B cell (primary cell): Measurements from ENCODE around the gene CYB5RL.

Source experiments
- CTCF ChIP-seq: fragments of 200-600 bp; IDR thresholded peaks from one replicate; pipeline ENCODE4 v1.8.0; 2022; ENCODE audit warnings: antibody characterized with exemption, mild to moderate bottlenecking
- EZH2 ChIP-seq: IDR thresholded peaks from 2 replicates; pipeline ENCODE4 v1.6.1; 2012; ENCODE audit warnings: borderline replicate concordance, low read depth, mild to moderate bottlenecking, moderate library complexity, low read length; ENCODE audit not compliant: insufficient read depth, poor library complexity, severe bottlenecking

GRCh38 chr1:54158071-54158470 is 41.8 kb downstream of the CYB5RL start:
- TF ChIP-seq CTCF (no peak), EZH2 (no peak)
